Medulla oblongata (tissue), 1 donor: ENCODE measurements around the gene HOXA5.

Source experiments
- DNase-seq: peaks from one replicate; pipeline ENCODE4 v3.0.0-alpha.2; 2015; ENCODE audit errors: extremely low spot score

Gene HOXA5

GRCh38 chr7:27119412-27119911, 24.0 kb downstream of the HOXA5 start:
- no peak for DNase-seq

GRCh38 chr7:27118580-27118979, 24.9 kb downstream of the HOXA5 start:
- DNase-seq: no peak

- no peak for DNase-seq
Observed at GRCh38 chr7:27117887-27118491, 25.5 kb downstream of the HOXA5 start.

GRCh38 chr7:27116962-27117886, 26.3 kb downstream of the HOXA5 start:
- no peak for DNase-seq

- no peak for DNase-seq
Observed at GRCh38 chr7:27116031-27116961, 27.2 kb downstream of the HOXA5 start.

GRCh38 chr7:27115221-27116026, 28.1 kb downstream of the HOXA5 start:
- DNase-seq: no peak

GRCh38 chr7:27114881-27115220, 28.6 kb downstream of the HOXA5 start:
- DNase-seq: no peak

- DNase-seq: peak; percentile 46
Observed at GRCh38 chr7:27113991-27114769, 29.3 kb downstream of the HOXA5 start.

GRCh38 chr7:27112955-27113949, 30.2 kb downstream of the HOXA5 start:
- no peak for DNase-seq

- DNase-seq: no peak
Observed at GRCh38 chr7:27112361-27112760, 31.1 kb downstream of the HOXA5 start.

GRCh38 chr7:27111751-27112277, 31.7 kb downstream of the HOXA5 start:
- no peak for DNase-seq

- DNase-seq: no peak
Observed at GRCh38 chr7:27111042-27111750, 32.3 kb downstream of the HOXA5 start.

- DNase-seq: peak; percentile 73
Observed at GRCh38 chr7:27110186-27111031, 33.1 kb downstream of the HOXA5 start.

- peak; percentile 23 for DNase-seq
Observed at GRCh38 chr7:27109466-27110185, 33.9 kb downstream of the HOXA5 start.

- DNase-seq: peak; percentile 54
Observed at GRCh38 chr7:27108390-27109127, 34.9 kb downstream of the HOXA5 start.
